Caco-2 (cell line): ENCODE results near the gene ACSL5. TPM values are rescaled to one million over a fixed set of nuclear protein-coding genes. Genes with fewer than 3 reads are reported as not detected.

Experiments
- BruUV-seq: library from RNA; stranded (reverse); fragments of 400-500 nt; replicated peaks from 2 replicates; lab custom pipeline; 2021; lab: Mats Ljungman, UMichigan
- CTCF ChIA-PET: fragments of 300-600 bp; sonication (Branson Sonifier 250); formaldehyde crosslinking; loops from one replicate; lab custom pipeline; 2022; ENCODE audit warnings: antibody characterized with exemption; lab: Charles Lee
- POLR2A ChIA-PET: fragments of 300-600 bp; sonication (Branson Sonifier 250); formaldehyde crosslinking; loops from one replicate; lab custom pipeline; 2022; ENCODE audit warnings: antibody characterized with exemption; lab: Charles Lee
- DNase-seq, 2 experiments: peaks; one replicate each; pipeline versions ENCODE4 v3.0.0 to v3.0.0-alpha.2; 2020 to 2022
- H3K27me3 ChIP-seq: replicated peaks from 2 replicates; pipeline ENCODE4 v1.6.0; 2011; ENCODE audit warnings: low read length; ENCODE audit not compliant: control insufficient read depth, insufficient read depth
- H3K36me3 ChIP-seq: 2 replicates; pipeline ENCODE4 v1.5.1; 2011; ENCODE audit warnings: low read length; ENCODE audit not compliant: control insufficient read depth, insufficient read depth
- H3K4me1 ChIP-seq: fragments of 250-450 bp; sonication (Bioruptor Pico); 2 replicates; pipeline ENCODE4 v1.5.1; 2020; ENCODE audit warnings: mild to moderate bottlenecking
- H3K4me3 ChIP-seq: 2 replicates; pipeline ENCODE4 v1.5.1; 2011; ENCODE audit warnings: low read depth, mild to moderate bottlenecking, control low read depth, low read length
- H3K9me3 ChIP-seq: fragments of 250-450 bp; sonication (Bioruptor Pico); 2 replicates; pipeline ENCODE4 v1.5.1; 2020; ENCODE audit warnings: mild to moderate bottlenecking, moderate library complexity
- H3K27ac Mint-ChIP-seq: one replicate; pipeline ENCODE4 v1.8.0; 2022; ENCODE audit warnings: mixed read lengths; ENCODE audit not compliant: unreplicated experiment
- H3K27me3 Mint-ChIP-seq: one replicate; pipeline ENCODE4 v1.8.0; 2022; ENCODE audit warnings: mixed read lengths; ENCODE audit not compliant: insufficient read depth, unreplicated experiment
- H3K36me3 Mint-ChIP-seq: one replicate; pipeline ENCODE4 v1.8.0; 2022; ENCODE audit warnings: mild to moderate bottlenecking, mixed read lengths; ENCODE audit not compliant: insufficient read depth, unreplicated experiment
- H3K4me1 Mint-ChIP-seq: one replicate; pipeline ENCODE4 v1.8.0; 2022; ENCODE audit warnings: low read depth, mixed read lengths; ENCODE audit not compliant: unreplicated experiment
- H3K4me3 Mint-ChIP-seq: one replicate; pipeline ENCODE4 v1.8.0; 2022; ENCODE audit warnings: mild to moderate bottlenecking, moderate library complexity, mixed read lengths; ENCODE audit not compliant: unreplicated experiment
- H3K9me3 Mint-ChIP-seq: one replicate; pipeline ENCODE4 v1.8.0; 2022; ENCODE audit warnings: mixed read lengths; ENCODE audit not compliant: unreplicated experiment
- CTCF ChIP-seq, 2 experiments: fragments of 200-600 bp in 1 of 2; IDR thresholded peaks; 1 replicate in 1 of 2; 2 replicates in 1 of 2; pipeline versions ENCODE4 v1.5.1 to v1.8.0; 2011 to 2022; ENCODE audit warnings: antibody characterized with exemption in 1 of 2, control low read depth in 1 of 2, inconsistent platforms in 1 of 2, low read depth in 1 of 2, low read length in 1 of 2, mild to moderate bottlenecking in 1 of 2, moderate library complexity in 1 of 2; ENCODE audit not compliant: insufficient read depth in 1 of 2, severe bottlenecking in 1 of 2, unreplicated experiment in 1 of 2
- intact Hi-C: fragments of 100-400 bp; cut with micrococcal nuclease; formaldehyde crosslinking; loops from one replicate; pipeline ENCODE4 v1.10.0; 2022; ENCODE audit not compliant: unreplicated experiment
- total RNA-seq: library from RNA; stranded (reverse); gene quantifications from 2 replicates; pipeline ENCODE4 v1.2.3, GENCODE V29; 2022

Gene ACSL5
- total RNA-seq, 1 experiment from 2014 or later: 46.6 TPM

- Mint-ChIP-seq H3K4me1 (no peaks in the 10 kb centered on the region), H3K4me3 (peak overlapping the region; percentile 94), H3K36me3 (peaks cover 29% of the 10 kb centered on the region), H3K9me3 (no peaks in the 10 kb centered on the region), H3K27ac (peak overlapping the region; percentile 88), H3K27me3 (no peaks in the 10 kb centered on the region)
- peaks cover 7% of the 10 kb centered on the region; the same call in 1 of the 2 replicates for H3K4me1 ChIP-seq
- CTCF ChIA-PET: interaction anchor here (0.8 to 1.3 kb wide), 3 partner anchors 14 to 39 kb away, joined by 3 to 8 read pairs (median 3); no protein-coding TSS in a partner anchor
- POLR2A ChIA-PET: interaction anchor here (0.6 to 1.6 kb wide), 5 partner anchors 10 to 45 kb away, joined by 3 to 5 read pairs (median 3); no protein-coding TSS in a partner anchor
- intact Hi-C loops: loop anchor here (2.0 kb wide), 1 partner anchor 27 kb away; no protein-coding TSS in a partner anchor
- no peaks in the 10 kb centered on the region for H3K9me3 ChIP-seq
- no TSS peak for BruUV-seq
- no peaks in the 10 kb centered on the region for H3K27me3 ChIP-seq
- H3K4me3 ChIP-seq: peak overlapping the region; percentile 81
- DNase-seq: no peak
- H3K36me3 ChIP-seq: no peaks in the 10 kb centered on the region
- no peak for TF ChIP-seq CTCF (IDR thresholded peaks at IDR 0.05; ENCODE audit: insufficient read depth in 1 of 2, low read depth in 1 of 2, low read length in 1 of 2, severe bottlenecking in 1 of 2, unreplicated experiment in 1 of 2)
Measured at GRCh38 chr10:112446055-112446854, 72.3 kb downstream of the ACSL5 start.

DNA sequence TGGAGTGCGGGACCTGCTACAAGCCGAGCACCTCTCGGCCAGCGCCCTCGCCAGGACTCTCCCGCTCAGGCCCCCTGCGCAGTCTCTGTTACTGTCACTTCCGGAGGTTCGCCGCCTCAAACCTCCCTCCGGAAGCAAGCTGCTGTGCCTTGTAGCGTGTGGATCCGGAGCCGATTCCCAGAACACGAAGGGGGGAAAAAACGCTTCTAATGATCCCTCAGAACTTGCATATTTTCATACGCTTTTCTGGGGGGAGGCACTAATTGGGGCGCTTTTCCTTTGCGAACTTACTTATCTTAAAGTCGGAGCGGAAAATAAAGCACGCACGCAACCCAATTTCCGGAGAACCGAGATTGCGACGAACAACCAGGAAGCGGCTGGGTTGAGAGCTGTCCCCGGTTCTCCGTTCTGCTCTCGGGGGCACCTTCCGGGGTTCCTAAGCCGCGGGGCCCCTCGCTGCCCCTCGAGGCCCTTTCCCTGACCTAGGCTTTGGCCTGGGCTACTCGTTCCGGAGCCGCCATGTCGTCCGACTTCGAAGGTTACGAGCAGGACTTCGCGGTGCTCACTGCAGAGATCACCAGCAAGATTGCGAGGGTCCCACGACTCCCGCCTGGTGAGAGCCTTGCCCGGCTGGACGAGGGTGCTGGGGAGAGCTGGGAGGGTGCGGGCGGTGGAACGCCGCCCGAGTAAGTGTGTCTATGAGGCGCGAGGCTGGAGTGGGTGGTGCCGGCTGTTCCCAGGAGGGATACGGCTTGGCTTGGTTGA is 73.1 kb downstream of the ACSL5 start, which contains the start of the genes VTI1A and ZDHHC6:
Gene VTI1A (plus strand): TSS at position 361 of the 765 bp plus-strand sequence. CDS start 159 bp downstream, at position 520.
Gene ZDHHC6 (minus strand): TSS at position 60 of the 765 bp plus-strand sequence. CDS start 1,478 bp downstream, outside the sequence.
- intact Hi-C loops: loop anchor here (2.0 kb wide), 1 partner anchor 26 kb away; no protein-coding TSS in a partner anchor
- H3K4me3 Mint-ChIP-seq: peak within 1 kb of the TSS; percentile 94
- Histone ChIP-seq H3K4me1 (peaks cover 7% of the 10 kb centered on the region; the same call in 1 of the 2 replicates), H3K36me3 (no peaks in the 10 kb centered on the region), H3K4me3 (peak within 1 kb of the TSS; percentile 81), H3K27me3 (no peaks in the 10 kb centered on the region), H3K9me3 (no peaks in the 10 kb centered on the region)
- no TSS peak for BruUV-seq
- DNase-seq: peak; percentile 90
- peaks cover 21% of the 10 kb centered on the region for H3K36me3 Mint-ChIP-seq
- ChIA-PET CTCF (interaction anchor here (0.7 to 1.3 kb wide), 4 partner anchors 13 to 1587 kb away, joined by 3 to 8 read pairs (median 4); no protein-coding TSS in a partner anchor), POLR2A (interaction anchor here (0.6 to 1.6 kb wide), 8 partner anchors 9 to 267 kb away, joined by 3 to 5 read pairs (median 3); no protein-coding TSS in a partner anchor)
- H3K9me3 Mint-ChIP-seq: no peaks in the 10 kb centered on the region
- no peaks in the 10 kb centered on the region for H3K4me1 Mint-ChIP-seq
- H3K27ac Mint-ChIP-seq: peak within 1 kb of the TSS; percentile 88
- TF ChIP-seq CTCF (IDR thresholded peaks at IDR 0.05; ENCODE audit: insufficient read depth in 1 of 2, low read depth in 1 of 2, low read length in 1 of 2, severe bottlenecking in 1 of 2, unreplicated experiment in 1 of 2): peak; percentile 27 to 63
- no peaks in the 10 kb centered on the region for H3K27me3 Mint-ChIP-seq
